NCI-H2196 treated with DMSO at 0.1 percent for 48 hours (cell line): ENCODE results near the gene SRRM4.

Experiments
- DNase-seq: peaks from one replicate; lab custom pipeline; 2025; ENCODE audit not compliant: unreplicated experiment; lab: John Stamatoyannopoulos, UW

Gene SRRM4

DNA sequence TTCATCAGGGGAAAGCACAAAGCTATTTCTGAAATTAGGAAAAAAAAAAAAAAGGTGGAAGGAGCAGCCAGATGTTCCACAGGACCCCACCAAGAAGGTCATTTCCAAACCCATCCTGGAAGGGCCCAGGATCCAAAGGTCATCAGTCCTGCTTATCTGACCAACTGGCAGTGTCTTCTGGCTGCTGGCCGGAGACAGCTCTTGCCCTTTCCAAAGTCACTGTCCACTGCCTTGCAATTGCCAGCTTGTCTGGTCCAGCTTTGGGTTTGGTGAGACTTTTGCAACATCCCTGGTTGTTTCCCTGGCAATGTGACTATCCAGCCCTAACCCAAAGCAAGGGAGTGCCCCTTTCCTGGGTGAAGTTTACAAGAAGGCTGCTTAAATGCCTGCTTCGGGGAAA, 178.5 kb downstream of the SRRM4 start:
- DNase-seq = no peak

DNA sequence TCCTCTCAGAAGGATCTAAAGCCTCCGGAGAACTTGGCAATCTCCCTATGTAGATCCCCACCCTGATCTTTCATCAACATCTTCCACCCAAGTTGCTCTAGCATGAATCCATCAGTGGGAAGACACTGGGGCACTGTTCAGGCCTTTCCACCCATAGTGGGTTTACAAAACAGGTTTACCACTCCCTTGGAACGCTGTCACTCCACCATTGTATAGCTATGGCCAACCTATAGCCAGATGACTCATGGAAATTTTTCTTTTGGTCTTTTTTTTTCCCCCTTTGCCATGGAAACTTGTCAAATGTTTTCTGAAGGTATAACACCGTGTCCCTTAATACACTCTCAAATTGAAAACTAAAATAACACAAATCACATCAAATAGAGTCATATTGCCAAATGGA, 186.6 kb downstream of the SRRM4 start:
- no peak for DNase-seq

DNA sequence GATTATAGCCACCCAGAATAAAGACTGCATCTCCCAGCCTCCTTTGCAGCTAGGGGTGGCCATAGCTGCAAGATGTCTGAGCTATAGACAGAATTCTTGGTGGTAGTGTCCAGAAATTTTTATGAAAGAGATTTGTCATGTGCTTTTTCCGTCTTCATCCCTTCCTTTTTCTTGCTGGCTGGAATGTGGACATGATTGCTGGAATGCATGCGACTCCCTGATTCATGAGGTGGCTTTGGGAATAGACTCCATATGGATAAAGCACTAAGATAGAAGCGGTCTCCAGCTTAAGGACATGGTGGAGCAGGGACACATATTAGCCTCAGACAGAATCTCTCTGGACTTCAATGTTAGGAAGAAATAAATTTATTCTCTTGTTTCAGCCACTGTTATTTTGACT, 187.4 kb downstream of the SRRM4 start:
- no peak for DNase-seq

GRCh38 chr12:119169150-119169549, 187.8 kb downstream of the SRRM4 start:
- DNase-seq = no peak

DNA sequence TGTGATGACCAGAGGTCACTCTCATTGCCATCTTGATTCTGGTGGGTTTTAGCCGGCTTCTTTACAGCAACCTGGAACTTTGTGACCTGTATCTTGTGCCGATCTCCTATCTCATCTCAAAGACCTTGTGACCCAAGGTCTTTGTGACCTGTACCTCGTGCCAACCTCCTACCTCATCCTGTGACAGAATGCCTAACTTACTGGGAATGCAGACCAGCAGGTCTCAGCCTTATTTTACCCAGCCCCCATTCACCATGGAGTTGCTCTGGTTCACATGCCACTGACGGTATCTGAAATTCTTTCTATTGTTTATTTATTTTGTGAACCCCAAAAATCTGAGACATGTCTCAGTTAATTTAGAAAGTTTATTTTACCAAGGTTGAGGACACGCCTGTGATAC, 189.9 kb downstream of the SRRM4 start:
- DNase-seq = no peak

DNA sequence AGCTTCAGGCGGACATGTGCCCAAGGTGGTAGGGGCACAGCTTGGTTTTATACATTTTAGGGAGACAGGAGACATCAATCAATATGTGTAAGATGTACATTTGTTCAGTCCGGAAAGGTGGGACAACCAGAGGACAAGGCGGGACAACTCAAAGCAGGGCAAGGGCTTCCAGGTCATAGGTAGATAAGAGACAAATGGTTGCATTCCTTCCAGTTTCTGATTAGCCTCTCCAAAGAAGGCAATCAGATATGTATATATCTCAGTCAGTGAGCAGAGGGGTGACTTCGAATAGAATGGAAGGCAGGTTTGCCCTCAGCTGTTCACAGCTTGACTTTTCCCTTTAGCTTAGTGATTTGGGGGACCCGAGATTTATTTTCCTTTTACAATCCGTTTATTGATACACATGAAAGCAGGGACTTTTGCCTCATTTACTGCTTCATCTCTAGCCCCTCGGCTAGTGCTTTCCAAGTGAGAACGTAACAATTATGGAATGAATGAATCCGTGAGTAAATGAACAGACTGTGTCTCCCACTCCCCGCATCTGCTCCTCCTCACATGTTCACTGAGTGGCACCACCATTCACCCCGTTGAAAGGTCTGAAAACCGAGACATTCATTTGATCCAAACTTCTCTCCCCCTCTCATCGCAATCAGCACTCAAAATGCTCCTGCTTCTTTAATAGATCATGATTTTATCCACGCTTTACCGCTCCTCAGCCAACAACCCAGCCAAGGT, 190.5 kb downstream of the SRRM4 start:
- DNase-seq = no peak

- no peak for DNase-seq
Measured at GRCh38 chr12:119175081-119175480, 193.7 kb downstream of the SRRM4 start.

DNA sequence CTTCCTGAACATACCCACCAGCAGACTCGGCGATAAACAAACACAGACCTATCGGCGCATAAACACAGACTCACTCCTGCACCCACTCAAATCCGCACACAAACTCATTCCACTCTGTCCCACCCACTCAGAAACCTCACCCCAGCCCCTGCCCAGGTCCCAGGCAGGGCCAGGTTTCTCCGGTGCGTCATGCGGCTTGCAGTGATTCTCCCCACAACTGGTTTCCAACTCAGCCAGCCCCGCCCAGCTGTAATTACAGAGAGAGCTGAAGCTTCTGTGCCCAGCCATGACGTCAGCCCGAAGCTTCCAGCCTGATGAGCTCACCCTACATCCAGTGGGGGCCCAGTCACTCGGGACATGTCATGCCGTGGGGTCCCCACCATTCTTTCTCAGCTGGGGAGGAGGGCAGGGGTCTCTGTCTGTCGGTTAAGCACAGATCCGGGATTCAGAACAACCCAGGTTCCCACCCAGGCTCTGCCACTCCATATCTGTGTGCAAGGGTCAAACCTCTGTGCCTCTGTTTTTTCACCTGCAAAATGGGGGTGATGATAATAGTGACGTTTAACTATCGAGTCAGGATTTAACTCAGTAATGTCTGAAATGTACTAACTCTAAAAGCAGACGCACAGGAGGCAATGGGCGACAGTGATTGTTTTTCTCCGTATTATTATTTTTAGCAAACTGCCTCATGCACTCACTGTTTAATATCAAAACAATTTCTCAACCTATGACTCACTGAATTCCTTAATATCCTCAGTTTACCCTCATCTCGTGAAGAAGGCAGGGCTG, 195.1 kb downstream of the SRRM4 start:
- DNase-seq = no peak

DNA sequence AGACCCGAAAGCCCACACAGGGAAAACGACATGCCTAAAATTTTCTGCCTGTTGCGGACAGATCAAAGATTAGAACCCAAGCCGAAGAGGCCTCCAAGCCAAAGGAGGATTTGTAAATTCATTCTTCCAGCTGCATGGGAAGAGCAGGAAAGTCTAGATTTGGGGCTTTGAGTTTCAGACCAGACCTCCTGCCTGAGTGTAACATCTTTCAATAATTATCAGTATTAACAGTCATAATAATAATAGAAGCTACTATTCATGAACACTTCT, 195.7 kb downstream of the SRRM4 start:
- no peak for DNase-seq

DNA sequence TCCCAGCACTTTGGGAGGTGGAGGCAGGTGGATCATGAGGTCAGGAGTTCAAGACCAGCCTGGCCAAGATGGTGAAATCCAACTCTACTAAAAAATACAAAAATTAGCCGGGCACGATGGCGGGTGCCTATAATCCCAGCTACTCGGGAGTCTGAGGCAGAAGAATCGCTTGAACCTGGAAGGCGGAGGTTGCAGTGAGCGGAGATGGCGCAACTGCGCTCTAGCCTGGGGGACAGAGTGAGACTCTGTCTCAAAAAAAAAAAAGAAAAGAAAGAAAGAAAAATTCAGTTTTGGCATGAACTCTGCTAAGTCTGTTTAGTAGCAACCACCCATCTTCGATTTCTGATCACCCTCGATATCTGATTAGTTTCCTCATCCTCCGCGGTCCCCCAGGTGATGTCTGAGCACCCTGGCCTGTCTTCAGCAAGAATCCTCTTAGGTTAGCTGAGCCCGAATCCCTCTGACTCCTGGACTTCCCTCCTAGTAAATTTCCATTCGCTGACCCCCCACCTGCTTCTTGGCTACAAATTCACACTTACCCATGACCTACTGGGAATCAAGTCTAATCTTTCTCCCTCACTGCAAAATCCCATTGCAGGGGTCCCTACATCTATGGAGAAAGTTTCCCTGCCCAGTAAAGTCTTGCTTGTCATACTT, 196.5 kb downstream of the SRRM4 start:
- no peak for DNase-seq

DNA sequence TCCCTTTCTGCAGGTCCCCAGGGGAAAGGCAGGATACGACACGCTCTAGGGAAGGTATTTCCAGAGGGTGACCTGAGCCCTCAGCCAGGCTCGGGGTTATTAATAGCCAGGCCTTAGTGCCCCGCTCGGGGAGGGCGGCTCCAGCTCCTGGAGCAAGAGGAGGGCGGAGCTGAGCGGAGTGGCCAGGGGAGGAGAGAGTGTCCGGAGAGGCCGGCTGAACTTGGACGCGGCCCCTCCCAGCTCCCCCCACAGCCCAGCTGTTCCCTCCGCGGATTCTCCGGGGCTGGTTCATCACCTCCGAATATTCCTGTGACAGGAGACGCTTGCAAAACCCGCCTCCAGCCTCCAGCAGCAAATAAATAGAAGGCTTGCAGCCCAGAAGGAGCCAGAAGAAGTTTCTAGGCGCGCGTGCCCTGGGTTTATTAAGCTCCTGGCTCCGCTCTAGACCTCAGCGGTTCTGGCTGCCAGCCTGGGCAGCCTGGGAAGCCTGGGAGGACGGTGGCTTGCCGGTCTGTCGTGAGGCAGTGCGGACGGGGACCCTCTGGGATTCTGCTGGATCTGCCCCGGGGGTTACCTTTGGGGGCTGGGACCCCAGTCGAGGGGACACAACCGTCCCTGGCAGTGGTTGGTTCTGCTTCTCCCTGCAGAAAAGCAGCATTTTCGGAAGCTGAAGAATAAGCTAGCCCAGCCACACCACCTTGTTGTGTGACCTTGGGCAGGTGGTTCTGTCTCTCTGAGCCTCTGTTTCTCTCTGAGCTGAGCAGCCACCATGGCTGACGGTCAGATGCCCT, 197.4 kb downstream of the SRRM4 start, which contains the start of gene HSPB8:
Gene HSPB8, plus strand, starts transcription at position 388 of the 791 bp plus-strand sequence. Its CDS starts 382 bp downstream, at position 770.
- DNase-seq = peak; percentile 21

DNA sequence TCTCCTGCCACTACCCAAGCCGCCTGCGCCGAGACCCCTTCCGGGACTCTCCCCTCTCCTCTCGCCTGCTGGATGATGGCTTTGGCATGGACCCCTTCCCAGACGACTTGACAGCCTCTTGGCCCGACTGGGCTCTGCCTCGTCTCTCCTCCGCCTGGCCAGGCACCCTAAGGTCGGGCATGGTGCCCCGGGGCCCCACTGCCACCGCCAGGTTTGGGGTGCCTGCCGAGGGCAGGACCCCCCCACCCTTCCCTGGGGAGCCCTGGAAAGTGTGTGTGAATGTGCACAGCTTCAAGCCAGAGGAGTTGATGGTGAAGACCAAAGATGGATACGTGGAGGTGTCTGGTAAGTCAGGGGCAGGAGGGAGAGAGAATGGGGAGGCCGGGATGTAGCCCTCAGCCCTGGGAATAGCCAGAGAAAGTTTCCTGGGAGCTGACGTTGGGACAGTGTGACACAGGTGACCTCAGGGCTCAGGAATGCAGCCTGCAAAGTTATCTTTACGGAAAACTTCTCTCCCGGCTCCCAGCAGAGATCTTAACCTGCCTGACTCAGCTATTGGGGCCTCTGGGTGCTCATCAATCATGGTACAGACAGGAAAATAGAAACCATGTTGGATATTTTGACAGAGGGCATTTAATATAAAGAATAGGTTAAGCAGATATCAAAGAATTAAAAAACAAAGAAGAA, 198.1 kb downstream of the SRRM4 start:
- DNase-seq = no peak

DNA sequence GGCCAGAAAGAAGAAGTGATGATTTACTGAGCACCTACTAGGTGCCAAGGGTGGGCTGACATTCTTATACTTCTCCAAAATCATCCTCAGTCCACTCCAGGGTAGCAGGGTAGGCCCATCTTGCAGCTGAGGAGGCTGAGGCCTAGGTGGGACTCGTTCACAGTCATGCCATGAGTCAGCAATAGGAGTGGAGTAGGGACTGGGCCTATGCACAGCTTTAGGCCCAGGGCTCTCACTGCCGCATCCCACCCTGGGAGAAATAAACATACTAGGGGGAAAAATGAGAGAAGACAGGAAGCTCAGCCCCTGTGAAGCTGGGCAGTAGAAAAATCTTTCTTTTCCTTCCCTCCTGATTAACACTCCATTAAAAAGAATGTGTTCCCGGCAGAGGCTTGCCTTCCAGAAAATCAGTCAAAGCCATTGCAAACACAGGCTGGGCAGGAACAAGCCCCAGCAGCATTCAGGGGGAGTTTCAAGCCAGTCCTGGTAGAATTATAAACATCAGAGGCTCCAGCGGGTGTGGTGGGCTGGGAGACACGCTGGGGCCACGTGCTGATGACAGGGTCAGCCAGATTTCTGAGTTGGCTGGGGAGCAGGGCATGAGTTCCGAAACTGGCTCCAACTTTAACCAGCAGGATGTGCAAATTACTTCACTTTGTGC, 199.2 kb downstream of the SRRM4 start:
- DNase-seq = no peak

GRCh38 chr12:119181202-119181601, 199.9 kb downstream of the SRRM4 start:
- no peak for DNase-seq

- no peak for DNase-seq
Measured at GRCh38 chr12:119181944-119182343, 200.6 kb downstream of the SRRM4 start.

GRCh38 chr12:119182701-119183493, 201.6 kb downstream of the SRRM4 start:
- no peak for DNase-seq

GRCh38 chr12:119183942-119184695, 202.8 kb downstream of the SRRM4 start:
- no peak for DNase-seq

DNA sequence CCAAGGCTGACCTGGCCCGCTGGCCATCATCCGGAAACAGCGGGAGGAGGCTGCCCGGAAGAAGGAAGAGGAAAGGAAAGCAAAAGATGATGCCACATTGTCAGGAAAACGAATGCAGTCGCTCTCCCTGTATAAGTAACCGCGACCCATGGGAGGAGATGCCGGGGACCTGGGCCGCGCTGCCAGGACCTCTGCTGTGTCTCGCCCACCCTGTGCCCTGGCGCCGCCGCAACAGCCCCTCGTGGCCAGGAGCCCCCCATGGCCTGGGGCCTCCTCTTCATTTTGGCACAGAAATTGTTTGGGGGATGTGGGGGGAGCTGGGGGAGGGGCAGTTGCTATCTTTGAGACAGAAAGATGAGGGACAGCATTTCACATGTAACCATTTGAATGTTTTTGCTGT, 213.9 kb downstream of the SRRM4 start:
- DNase-seq = no peak

DNA sequence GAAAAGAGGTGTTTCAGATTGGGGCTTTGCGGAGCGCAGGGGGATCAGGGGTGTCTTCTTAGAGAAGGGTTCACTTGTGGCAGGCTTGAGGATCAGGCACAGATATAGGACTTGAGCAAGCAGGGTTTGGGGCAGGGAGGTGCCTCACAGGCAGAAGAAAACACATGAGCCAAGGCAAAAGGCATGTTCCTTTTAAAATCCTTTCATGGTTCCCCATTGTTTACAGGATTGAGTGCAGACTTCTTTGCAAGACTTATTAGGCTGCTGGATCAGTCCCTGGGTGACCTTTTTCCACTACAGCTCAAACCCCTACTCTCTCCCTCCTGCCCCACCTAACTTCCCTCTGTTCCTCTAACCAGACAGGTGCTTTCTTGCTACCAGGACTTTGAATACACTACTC, 217.1 kb downstream of the SRRM4 start:
- DNase-seq = no peak
